Omental fat pad (tissue), 4 donors: ENCODE results near the gene PTPRO. TPM values are rescaled to one million over a fixed set of nuclear protein-coding genes. Genes with fewer than 3 reads are reported as not detected.

ENCODE experiments used
- ATAC-seq: fragments of 150-250 bp; one replicate; pipeline ENCODE4 v1.9.1; 2016; ENCODE audit warnings: mild to moderate bottlenecking, moderate library complexity; ENCODE audit not compliant: low FRiP score
- DNase-seq: peaks from one replicate; pipeline ENCODE4 v3.0.0-alpha.2; 2019; ENCODE audit warnings: low spot score
- CTCF ChIP-seq, 3 donors: fragments of 450-650 bp; IDR thresholded peaks; one replicate each; pipeline ENCODE4 v1.5.1; 2016 to 2017; ENCODE audit warnings: antibody characterized with exemption in 3 of 3, mild to moderate bottlenecking in 3 of 3, moderate library complexity in 2 of 3
- total RNA-seq, 4 donors: library from RNA; depleted of rRNA; stranded (reverse); fragments of >200 nt; gene quantifications; one replicate each; pipeline ENCODE4 v1.1.0, GENCODE V29; 2016

The PTPRO gene
- total RNA-seq, 4 donors from 2014 or later: 2.1 to 12.5 (median 5.7) TPM

GRCh38 chr12:15458008-15458407, 135.7 kb downstream of the PTPRO start:
- no peak for TF ChIP-seq CTCF (IDR thresholded peaks at IDR 0.05)
- ATAC-seq: no peak
- no peak for DNase-seq

- ATAC-seq: no peak
- TF ChIP-seq CTCF (IDR thresholded peaks at IDR 0.05): no peak
These were observed 146.6 kb downstream of the PTPRO start for GRCh38 chr12:15468911-15469310.

GRCh38 chr12:15469356-15469755, 147.0 kb downstream of the PTPRO start:
- no peak for TF ChIP-seq CTCF (IDR thresholded peaks at IDR 0.05)
- ATAC-seq (no peak), DNase-seq (no peak)

More at GRCh38 chr12:15468911-15469310, 146.6 kb downstream of the PTPRO start:
- no peak for DNase-seq

- TF ChIP-seq CTCF (IDR thresholded peaks at IDR 0.05): no peak
- ATAC-seq (peak; percentile 44), DNase-seq (no peak)
These were observed 149.7 kb downstream of the PTPRO start for GRCh38 chr12:15472036-15472435.

GRCh38 chr12:15474766-15475165, 152.5 kb downstream of the PTPRO start:
- no peak for TF ChIP-seq CTCF (IDR thresholded peaks at IDR 0.05)
- DNase-seq (no peak), ATAC-seq (no peak)

- ATAC-seq (no peak), DNase-seq (no peak)
- TF ChIP-seq CTCF (IDR thresholded peaks at IDR 0.05): no peak
These were observed 155.5 kb downstream of the PTPRO start for GRCh38 chr12:15477761-15478160.

GRCh38 chr12:15481846-15482245, 159.5 kb downstream of the PTPRO start:
- ATAC-seq: no peak

More at GRCh38 chr12:15481846-15482245, 159.5 kb downstream of the PTPRO start:
- DNase-seq: no peak
- TF ChIP-seq CTCF (IDR thresholded peaks at IDR 0.05): no peak
